GM21825 (cell line): ENCODE data around the gene HOXC13.

Source experiments
- ATAC-seq: cut with Tn5 transposase; IDR thresholded peaks from one replicate; pipeline ENCODE4 v1.9.1; 2021; ENCODE audit warnings: mild to moderate bottlenecking, moderate library complexity; ENCODE audit not compliant: unreplicated experiment

Gene HOXC13

DNA sequence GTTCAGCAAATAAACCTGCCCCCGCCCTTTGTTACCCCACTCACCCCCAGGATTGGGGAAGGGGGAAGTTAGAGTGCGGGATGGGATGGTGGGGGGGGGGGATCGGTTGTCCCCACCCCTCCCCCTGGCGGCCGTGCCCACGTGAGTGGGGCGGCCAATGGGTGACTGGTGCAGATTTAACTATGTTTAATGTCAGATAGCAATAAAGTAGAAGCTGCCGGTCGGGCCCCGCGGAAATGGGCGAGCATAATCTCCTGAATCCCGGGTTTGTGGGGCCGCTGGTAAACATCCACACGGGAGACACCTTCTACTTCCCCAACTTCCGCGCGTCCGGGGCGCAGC, 16.0 kb downstream of the HOXC13 start, which contains the start of gene HOXC12:
TSS of gene HOXC12 (plus strand) at position 210 of the 342 bp plus-strand sequence. CDS start at position 237, 27 bp downstream.
- ATAC-seq = no peak

- ATAC-seq = no peak
Observed at GRCh38 chr12:53955036-53955775, 16.6 kb downstream of the HOXC13 start.

GRCh38 chr12:53955776-53956250, 17.2 kb downstream of the HOXC13 start:
- ATAC-seq = no peak

GRCh38 chr12:53956251-53956887, 17.7 kb downstream of the HOXC13 start:
- no peak for ATAC-seq

GRCh38 chr12:53956914-53957536, 18.4 kb downstream of the HOXC13 start:
- no peak for ATAC-seq

DNA sequence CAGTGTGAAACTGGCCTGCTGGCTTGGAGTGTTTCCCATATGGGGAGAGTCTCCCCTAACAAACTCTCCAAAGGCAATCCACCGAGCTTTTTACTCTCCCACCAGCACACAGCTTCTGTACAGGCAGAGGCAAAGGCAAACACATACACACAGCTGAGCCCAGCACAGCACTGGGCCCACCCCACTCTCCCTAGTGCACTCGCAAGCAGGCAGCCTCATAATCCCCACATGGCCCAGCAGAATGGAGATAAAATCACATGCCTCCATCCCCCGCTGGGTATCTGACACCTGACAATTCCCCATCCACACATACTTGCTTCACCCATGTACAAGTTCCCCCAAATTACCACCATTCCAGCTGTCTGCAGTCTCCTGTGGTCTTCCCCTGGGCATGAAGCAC, 19.5 kb downstream of the HOXC13 start:
- no peak for ATAC-seq

- ATAC-seq = no peak
Observed at GRCh38 chr12:53959314-53959713, 20.7 kb downstream of the HOXC13 start.

DNA sequence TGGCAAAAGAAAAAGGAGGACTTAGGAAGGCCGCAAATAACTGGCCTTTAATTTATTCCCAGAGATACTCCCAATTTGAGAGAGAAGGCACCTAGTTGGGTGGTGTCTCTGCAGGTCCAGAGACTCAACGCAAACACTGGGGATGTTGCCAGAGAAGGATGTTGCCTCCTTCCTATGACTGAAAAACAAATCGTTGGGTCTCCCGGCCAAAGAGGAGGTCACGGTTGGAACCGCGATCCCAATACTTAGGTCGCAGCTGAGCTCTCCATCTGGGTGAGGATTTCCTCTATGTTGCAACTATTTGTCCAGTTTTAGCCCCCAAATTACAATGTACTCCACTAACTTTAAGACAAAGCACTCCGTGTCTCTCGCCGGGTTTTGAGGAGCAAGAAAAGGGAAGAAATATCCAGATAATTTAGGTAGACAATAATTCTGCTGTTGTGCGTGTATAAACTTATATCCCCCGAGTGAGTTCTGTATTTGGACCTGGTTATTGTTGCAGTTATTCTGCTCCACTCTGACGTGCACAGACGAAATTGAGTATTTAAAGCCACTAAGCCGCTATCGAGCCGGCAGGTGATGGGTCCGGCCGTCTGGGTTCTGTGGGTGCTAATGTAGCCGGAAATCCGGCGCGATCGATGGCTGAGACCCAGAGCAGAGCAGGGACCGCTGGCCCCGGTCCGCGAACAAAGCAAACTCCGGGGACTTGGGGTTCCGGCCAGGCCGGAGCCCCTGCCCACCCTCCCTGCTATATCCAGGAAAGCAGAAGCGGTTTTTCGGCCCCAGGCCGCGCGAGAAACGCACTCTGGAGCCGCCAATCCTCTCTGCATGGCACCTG, 21.8 kb downstream of the HOXC13 start:
- no peak for ATAC-seq

- no peak for ATAC-seq
Observed at GRCh38 chr12:53961025-53961761, 22.6 kb downstream of the HOXC13 start.

GRCh38 chr12:53963005-53963404, 24.4 kb downstream of the HOXC13 start:
- no peak for ATAC-seq

DNA sequence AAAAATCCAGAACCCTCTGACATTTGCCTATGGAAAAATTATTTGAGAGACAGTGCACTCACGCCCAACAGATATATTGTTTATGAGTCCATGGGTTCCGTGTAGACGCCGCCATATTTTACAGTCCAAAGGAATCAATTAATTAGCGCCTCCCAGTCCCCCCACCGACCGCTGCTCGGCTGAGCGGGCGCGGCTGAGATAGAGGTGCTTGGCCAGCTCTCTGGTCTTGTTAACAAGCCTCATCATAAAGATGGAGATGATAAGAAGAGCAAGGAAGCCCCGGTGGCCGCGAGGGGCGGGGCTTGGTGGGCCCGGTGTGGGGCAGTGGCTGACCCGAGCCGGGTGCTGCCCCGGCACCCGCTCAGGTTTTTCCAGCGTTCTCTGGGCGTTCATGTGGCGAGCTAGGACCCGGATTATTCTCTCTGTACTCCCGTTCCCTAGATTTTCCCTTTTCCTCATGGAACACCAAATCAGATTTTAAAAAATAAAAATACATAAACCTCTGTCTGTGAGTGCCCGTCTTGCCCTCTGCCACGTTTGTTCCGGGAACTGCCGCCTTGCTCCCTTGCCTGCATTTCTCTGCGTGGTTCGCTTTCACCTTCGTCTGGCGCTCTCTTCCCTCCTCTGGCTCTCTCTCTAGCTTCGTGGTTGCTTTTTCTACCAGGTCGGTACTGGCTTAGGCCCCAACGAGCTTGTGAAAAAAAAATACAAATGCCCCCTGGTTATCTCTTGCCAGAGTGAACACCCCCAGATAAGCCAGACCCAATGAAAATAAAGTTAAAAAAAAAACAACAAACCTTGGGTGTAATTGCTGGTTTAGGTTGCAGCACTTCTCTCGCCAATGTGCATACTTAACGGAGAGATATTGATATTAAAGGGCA, 25.0 kb downstream of the HOXC13 start:
- ATAC-seq = no peak

DNA sequence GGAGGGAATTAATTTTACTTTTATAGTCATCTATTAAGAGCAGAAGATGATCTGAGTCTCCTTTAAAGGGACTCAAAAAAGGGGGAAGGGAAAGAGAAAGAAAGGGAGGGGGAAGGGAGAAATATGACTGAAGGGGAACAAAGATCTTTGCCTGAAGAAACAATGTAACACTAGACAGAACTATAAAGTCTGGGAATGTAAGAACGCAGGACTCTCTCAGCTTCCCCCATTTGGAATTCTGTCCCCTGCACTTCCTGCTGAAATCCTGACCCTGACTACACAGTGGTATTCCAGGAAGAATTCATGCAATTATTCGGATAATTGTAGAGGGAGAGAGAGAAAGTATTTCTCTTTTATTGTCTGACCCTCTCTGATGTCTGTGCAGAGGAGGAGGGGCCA, 25.7 kb downstream of the HOXC13 start:
- no peak for ATAC-seq

GRCh38 chr12:53965281-53966084, 26.9 kb downstream of the HOXC13 start:
- ATAC-seq = no peak

GRCh38 chr12:53966085-53966384, 27.4 kb downstream of the HOXC13 start:
- no peak for ATAC-seq

DNA sequence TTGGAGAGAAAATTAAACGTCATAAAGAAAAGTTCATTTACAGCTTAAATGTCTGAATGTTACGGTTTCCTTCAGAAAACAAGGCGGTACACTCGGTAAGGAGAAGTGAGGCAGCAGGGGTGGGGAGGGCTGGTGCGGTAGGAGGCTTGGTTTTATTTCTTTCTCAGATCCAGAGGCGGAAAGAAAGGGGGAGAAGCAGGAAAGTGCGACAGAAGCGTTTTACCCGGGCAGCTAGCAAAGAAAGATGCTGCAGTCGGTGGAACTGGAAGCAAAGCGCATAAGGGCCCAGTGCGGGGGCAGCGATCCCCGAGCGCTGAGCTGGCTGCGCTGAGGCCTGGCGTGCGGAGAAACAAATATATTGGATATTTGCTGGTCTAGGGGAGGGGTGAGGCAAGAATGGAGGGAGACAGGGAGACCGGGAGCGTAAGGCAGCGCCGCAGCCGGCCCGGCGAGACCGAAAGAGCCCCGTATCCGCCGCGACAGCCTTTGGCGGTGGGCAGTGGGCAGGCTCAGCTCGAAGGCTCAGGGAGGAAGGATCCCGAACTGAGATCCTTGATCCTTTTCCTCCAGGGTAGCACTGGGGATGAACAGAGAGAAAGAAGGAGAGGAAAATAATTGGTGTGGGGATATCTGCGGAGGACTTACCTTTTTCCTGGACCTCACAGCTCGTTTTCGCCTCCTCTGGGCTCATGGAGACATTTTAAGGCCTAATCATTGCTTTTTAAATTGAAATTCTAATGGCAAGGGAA, 27.9 kb downstream of the HOXC13 start:
- ATAC-seq = no peak

GRCh38 chr12:53967421-53967925, 28.8 kb downstream of the HOXC13 start:
- no peak for ATAC-seq

DNA sequence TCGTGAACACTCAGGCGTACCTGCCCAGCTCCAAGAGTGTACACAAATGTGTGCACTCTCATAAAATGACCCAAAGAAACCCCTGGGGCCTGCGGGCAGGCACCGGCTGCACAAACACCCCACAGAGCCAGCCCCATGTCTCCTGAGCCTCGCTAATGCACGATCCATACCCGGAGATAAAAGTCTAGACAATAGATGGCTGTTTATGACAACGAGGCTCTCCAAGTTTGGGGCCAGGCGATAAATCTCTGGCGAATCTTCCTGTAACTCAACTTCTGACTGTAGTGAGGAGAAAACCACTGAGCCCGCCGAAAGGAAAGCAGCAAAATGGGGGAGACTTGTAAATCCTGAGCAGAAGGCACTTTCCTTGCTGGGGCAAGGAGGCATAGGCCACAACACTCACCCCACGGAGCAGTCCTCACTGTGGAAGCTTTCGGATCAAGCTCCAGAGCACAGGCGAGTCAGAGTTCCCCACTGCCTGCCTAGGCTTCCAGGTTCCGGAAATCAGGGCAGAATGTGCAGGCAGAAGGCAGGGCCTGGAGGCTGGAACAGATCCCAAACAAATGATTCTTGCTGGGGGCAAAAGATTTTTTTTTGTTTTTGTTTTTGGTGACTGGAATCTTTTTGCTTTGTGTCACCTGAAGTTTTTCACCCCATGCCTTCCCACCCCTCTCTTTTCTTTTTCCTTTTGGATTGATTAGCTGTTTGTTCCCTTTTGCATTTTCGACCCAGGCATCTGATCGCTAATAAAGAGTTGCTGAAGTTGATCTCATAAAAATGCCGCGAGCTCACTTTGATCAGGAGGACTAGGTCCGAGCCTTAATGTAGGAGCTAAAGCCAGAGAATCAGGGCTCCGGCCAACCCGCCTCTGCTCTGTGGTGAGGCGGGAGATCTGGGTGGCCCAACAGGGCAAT, 29.8 kb downstream of the HOXC13 start:
- ATAC-seq = no peak
